ENCODE data around the gene TRAM2. TPM values are rescaled to one million over a fixed set of nuclear protein-coding genes. Genes with fewer than 3 reads are reported as not detected.

TRAM2 gene
- total RNA-seq, 1 experiment from 2014 or later = 21.2 TPM

DNA sequence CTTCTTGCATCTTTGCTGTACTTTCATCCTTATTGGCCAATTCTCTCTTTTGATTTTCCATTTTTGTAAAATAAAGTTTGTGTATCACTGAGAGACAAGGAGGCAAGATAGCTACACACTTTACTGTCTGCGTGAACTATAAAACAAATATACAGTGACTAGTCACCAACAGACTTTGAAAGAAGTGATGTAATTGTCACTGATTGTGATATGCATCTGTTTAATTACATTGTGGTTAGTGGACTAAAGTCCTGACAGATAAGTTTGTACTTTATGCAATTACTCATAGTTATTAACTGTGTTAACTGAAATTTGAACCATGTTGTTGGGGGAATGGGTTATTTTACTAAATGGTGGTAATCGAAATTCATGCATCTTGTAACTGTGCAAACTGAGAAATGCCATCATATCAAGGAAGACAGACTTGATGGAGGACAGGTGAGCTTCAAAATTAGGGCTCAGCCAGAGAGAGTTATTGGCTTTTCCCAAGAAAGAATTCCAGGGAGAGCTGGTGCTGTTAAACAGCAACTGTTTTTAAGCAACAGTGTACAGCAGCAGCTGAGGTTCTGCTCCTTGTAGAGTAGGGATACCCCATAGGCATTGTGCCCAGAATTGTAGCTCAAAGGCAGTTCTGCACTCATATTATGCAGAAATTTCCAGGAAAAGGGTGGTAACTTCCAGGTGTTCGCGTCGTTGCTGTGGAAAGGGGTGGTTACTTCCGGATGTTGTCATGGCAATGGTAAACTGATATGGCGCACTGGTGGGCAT, 93.8 kb downstream of the TRAM2 start:
- no peak overlapping the region for H2AK5ac ChIP-seq (ENCODE audit: insufficient read length, low read length)
- no peak overlapping the region for H3K4ac ChIP-seq (ENCODE audit: low read depth, low read length)
- H4K91ac ChIP-seq (ENCODE audit: insufficient read length, low read depth, low read length) = no peak overlapping the region
- no peak overlapping the region for H3K56ac ChIP-seq (ENCODE audit: insufficient read length, low read depth, low read length)
- H3K27me3 Mint-ChIP-seq (ENCODE audit: low read depth) = no peaks in the 10 kb centered on the region
- no peak overlapping the region for H3K4me3 Mint-ChIP-seq
- no peak overlapping the region for H3K27ac Mint-ChIP-seq
- no peaks in the 10 kb centered on the region for H4K20me1 ChIP-seq (ENCODE audit: control insufficient read depth, insufficient read depth, insufficient read length)
- no peak overlapping the region for H2AFZ ChIP-seq (ENCODE audit: low read length)
- H2BK12ac ChIP-seq (ENCODE audit: insufficient read length, low read depth, low read length) = no peak overlapping the region
- H2BK5ac ChIP-seq (ENCODE audit: insufficient read length, low read length) = no peak overlapping the region
- H3K18ac ChIP-seq (ENCODE audit: insufficient read length, low read depth, low read length) = no peak overlapping the region
- no peak overlapping the region for H3K23ac ChIP-seq (ENCODE audit: insufficient read length, low read depth, low read length)
- H3K4me1 Mint-ChIP-seq = no peaks in the 10 kb centered on the region
- no peak overlapping the region for H4K5ac ChIP-seq (ENCODE audit: insufficient read length, low read depth, low read length)
- no peaks in the 10 kb centered on the region for H3K4me1 ChIP-seq (ENCODE audit: insufficient read depth, low read length)
- H2BK15ac ChIP-seq (ENCODE audit: low read depth, low read length) = no peak overlapping the region
- TF ChIP-seq, protein P1, sequence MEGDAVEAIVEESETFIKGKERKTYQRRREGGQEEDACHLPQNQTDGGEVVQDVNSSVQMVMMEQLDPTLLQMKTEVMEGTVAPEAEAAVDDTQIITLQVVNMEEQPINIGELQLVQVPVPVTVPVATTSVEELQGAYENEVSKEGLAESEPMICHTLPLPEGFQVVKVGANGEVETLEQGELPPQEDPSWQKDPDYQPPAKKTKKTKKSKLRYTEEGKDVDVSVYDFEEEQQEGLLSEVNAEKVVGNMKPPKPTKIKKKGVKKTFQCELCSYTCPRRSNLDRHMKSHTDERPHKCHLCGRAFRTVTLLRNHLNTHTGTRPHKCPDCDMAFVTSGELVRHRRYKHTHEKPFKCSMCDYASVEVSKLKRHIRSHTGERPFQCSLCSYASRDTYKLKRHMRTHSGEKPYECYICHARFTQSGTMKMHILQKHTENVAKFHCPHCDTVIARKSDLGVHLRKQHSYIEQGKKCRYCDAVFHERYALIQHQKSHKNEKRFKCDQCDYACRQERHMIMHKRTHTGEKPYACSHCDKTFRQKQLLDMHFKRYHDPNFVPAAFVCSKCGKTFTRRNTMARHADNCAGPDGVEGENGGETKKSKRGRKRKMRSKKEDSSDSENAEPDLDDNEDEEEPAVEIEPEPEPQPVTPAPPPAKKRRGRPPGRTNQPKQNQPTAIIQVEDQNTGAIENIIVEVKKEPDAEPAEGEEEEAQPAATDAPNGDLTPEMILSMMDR (conservative IDR thresholded peaks at IDR 0.05) = no peak
- H3K27ac ChIP-seq (ENCODE audit: insufficient read length, low read depth, low read length) = no peak overlapping the region
- no peaks in the 10 kb centered on the region for H3K79me1 ChIP-seq (ENCODE audit: insufficient read depth, low read depth, low read length, poor library complexity, severe bottlenecking)
- no peak overlapping the region for H3K4me2 ChIP-seq (ENCODE audit: insufficient read depth, insufficient read length, low read length)
- DNase-seq = peak; percentile 26
- H3K9me3 ChIP-seq (ENCODE audit: control insufficient read depth, low read depth, low read length) = no peaks in the 10 kb centered on the region
- H2BK20ac ChIP-seq (ENCODE audit: low read depth, low read length, poor library complexity, severe bottlenecking) = no peak overlapping the region
- H3K36me3 Mint-ChIP-seq (ENCODE audit: insufficient read depth in 1 of 3, low read depth in 3 of 3) = no peaks in the 10 kb centered on the region
- H3K23me2 ChIP-seq (ENCODE audit: insufficient read length, low read depth, low read length, poor library complexity, severe bottlenecking) = no peaks in the 10 kb centered on the region
- no peak overlapping the region for H2BK120ac ChIP-seq (ENCODE audit: low read depth, low read length, poor library complexity, severe bottlenecking)
- no peak overlapping the region for H4K8ac ChIP-seq (replicated peaks; ENCODE audit: insufficient read length, low read depth, low read length)
- H3K9ac ChIP-seq (ENCODE audit: extremely low read depth, insufficient read length, low read length) = no peak overlapping the region
- no peaks in the 10 kb centered on the region for H3K27me3 ChIP-seq (ENCODE audit: insufficient read depth, low read length)
- no peaks in the 10 kb centered on the region for H3K79me2 ChIP-seq (ENCODE audit: insufficient read depth, low read length)
- no peaks in the 10 kb centered on the region for H3K9me3 Mint-ChIP-seq
- H3K14ac ChIP-seq (ENCODE audit: insufficient read depth, low read length) = no peak overlapping the region
- WGBS (ENCODE audit: extremely low coverage, insufficient read length, low lambda C conversion rate) = no CpG with 5 or more reads among the region's 7 CpGs
- H3T11ph ChIP-seq (ENCODE audit: low read length) = no peak overlapping the region

Measured in H9 (cell line).